ENCODE results near the gene NT5DC2.

Gene NT5DC2

DNA sequence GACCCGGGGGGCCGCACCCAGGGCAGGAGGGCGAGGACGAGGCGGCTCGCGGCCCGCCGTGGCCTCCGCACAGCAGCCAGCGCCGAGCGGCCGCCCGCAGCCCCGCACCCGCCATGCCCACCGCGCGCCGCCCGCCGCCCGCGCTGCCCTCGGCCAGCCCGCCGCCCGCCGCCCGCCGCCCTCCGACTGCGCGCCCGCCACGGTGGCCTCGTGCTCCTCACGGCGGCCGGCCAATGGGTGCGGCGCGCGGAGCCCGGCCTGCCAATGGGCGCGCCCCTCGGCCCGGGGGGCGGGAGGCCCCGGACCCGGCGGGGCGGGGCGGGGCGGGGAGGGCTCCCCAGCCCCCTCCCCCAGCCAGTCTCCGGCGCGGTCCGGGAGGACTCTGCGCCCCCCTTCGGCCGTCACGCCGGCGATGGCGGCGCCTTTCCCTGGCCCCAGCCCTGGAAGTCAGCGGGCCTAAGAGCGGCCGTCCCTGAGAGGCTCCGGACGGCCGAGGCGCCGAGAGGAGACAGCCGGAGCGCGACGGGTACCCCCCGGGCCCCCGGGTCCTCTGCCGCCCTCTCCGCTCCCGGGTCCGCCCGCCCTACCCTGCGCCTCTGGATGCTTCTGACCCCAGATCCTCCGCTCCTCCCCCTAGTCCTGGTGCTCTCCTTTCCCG, at the start of gene NT5DC2:
Gene NT5DC2, minus strand, starts transcription at position 235 of the 658 bp plus-strand sequence. Its CDS starts 120 bp downstream, at position 115.
- peak within 1 kb of the TSS; percentile 97 for H3K27ac ChIP-seq
- TF ChIP-seq CTCF (conservative IDR thresholded peaks at IDR 0.05): no peak

- no peak for TF ChIP-seq CTCF (conservative IDR thresholded peaks at IDR 0.05)
Measured at GRCh38 chr3:52574056-52574965, 40.7 kb upstream of the NT5DC2 start.

DNA sequence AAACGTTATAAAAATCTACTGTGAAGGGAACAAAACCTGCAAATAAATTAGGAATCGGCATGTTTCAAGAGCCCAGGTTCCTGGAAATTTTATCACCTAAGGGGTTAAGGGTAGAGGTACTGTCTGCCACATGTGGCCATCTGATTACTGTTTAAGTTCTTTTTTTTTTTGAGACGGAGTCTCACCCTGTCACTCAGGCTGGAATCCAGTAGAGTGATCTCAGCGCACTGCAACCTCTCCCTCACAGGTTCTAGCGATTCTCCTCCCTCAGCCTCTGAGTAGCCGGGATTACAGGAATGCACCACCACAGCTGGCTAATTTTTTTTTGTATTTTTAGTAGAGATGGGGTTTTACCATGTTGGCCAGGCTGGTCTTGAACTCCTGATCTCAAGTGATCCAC, 38.6 kb upstream of the NT5DC2 start:
- H3K27ac ChIP-seq: no peak overlapping the region
- no peak for TF ChIP-seq CTCF (conservative IDR thresholded peaks at IDR 0.05)

More at GRCh38 chr3:52574056-52574965, 40.7 kb upstream of the NT5DC2 start:
- H3K27ac ChIP-seq: no peak overlapping the region

- no peak for TF ChIP-seq CTCF (conservative IDR thresholded peaks at IDR 0.05)
Measured at GRCh38 chr3:52570076-52570475, 36.4 kb upstream of the NT5DC2 start.

DNA sequence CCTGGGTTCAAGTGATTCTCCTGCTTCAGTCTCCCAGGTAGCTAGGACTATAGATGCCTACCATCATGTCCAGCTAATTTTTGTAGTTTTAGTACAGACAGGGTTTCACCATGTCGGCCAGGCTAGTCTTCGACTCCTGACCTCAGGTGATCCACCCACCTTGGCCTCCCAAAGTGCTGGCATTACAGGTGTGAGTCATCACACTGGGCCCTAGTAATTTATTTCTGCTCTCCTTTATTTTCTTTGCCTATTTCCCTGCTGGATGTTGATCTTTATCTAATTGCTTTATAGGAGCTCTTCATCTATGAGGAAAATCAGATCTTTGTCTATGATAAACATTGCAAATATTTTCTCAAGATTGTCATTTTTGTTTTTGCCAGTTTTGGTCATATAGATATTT, 34.4 kb upstream of the NT5DC2 start:
- H3K27ac ChIP-seq: peak overlapping the region; percentile 57
- TF ChIP-seq CTCF (conservative IDR thresholded peaks at IDR 0.05): no peak

More at GRCh38 chr3:52570076-52570475, 36.4 kb upstream of the NT5DC2 start:
- no peak overlapping the region for H3K27ac ChIP-seq

DNA sequence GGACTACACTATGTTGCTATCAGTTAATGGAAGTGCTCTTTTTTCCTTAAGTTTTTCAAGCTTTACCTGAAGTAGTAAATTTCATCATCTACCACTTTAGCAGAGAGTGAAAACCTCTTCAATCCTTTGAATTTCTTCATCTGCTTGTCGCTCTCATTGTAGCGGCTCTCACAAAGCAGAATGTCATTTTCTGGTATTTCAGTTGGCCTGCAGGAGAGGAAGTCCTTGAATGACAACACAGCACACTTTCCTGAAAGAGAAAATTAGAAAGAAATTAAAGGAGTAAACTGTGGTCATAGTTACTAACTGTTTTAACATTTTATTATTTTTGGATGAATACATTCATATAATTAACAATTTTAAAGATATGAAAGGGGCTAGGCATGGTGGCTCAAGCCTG, 30.3 kb upstream of the NT5DC2 start:
- no peak for TF ChIP-seq CTCF (conservative IDR thresholded peaks at IDR 0.05)
- H3K27ac ChIP-seq: no peak overlapping the region

DNA sequence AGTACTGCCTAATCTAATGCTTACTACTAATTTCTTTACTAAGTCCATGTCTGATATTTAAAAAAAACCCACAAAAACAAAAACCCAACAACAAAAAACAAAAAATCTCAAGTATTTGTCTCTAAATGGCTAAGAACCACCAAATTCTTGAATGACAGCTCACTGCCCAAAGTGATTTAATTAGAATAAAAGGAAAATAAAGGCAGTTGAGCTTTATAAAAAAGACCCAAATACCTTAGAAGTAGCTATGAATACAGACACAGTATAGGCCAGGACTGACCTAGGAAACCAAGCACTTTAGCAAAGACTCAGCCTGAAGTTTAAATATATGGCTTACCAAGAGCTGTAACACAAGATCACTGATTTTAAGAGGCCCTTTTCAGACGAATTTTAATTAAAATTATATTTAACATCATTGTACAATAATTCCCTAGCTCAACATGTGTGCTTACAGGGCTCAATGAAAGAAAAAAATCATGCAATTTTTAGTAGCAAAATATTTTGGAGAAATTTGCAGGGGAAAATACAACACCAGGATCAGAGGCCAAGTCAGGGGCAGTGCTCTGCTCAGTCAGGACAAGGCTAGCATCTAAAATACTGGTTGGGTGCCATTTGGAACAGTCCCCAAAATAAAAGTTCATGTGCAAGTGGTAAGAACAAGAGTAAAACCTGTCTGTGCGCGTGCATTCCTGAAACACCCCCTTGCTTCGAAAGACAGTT, 27.5 kb upstream of the NT5DC2 start:
- no peak overlapping the region for H3K27ac ChIP-seq
- TF ChIP-seq CTCF (conservative IDR thresholded peaks at IDR 0.05): no peak

Measured in VCaP (cell line).